Measurements from ENCODE around the gene NOTCH4.
A peak's percentile ranks its signal among the peaks of the same experiment; 100 is the strongest.

Gene NOTCH4

GRCh38 chr6:32156891-32157290 is 67.0 kb downstream of the NOTCH4 start:
- Histone ChIP-seq H3K36me3 (no peaks in the 10 kb centered on the region), H3K4me3 (ENCODE audit: low read depth in 1 of 2, low read length in 1 of 2) (no peak overlapping the region), H3K27ac (no peak overlapping the region), H3K27me3 (peaks cover 35% of the 10 kb centered on the region), H3K9me3 (no peaks in the 10 kb centered on the region), H3K4me1 (ENCODE audit: control insufficient read depth in 1 of 2, insufficient read depth in 1 of 2, low read depth in 1 of 2, low read length in 1 of 2) (peaks cover 15 to 17% of the 10 kb centered on the region in 2 experiments)
- no peak for TF ChIP-seq CTCF (IDR thresholded peaks at IDR 0.05)

- peaks cover 15 to 17% of the 10 kb centered on the region in 2 experiments for H3K4me1 ChIP-seq (ENCODE audit: control insufficient read depth in 1 of 2, insufficient read depth in 1 of 2, low read depth in 1 of 2, low read length in 1 of 2)
- H3K36me3 ChIP-seq: no peaks in the 10 kb centered on the region
- H3K4me3 ChIP-seq (ENCODE audit: low read depth in 1 of 2, low read length in 1 of 2): peak overlapping the region; percentile 55 to 58
- H3K9me3 ChIP-seq: no peaks in the 10 kb centered on the region
- TF ChIP-seq CTCF (IDR thresholded peaks at IDR 0.05): peak; percentile 55
- peaks cover 57% of the 10 kb centered on the region for H3K27me3 ChIP-seq
- H3K27ac ChIP-seq: no peak overlapping the region
These were observed 69.2 kb downstream of the NOTCH4 start for GRCh38 chr6:32154514-32155161.

- TF ChIP-seq CTCF (IDR thresholded peaks at IDR 0.05): no peak
- Histone ChIP-seq H3K4me3 (ENCODE audit: low read depth in 1 of 2, low read length in 1 of 2) (peak within 1 kb of the TSS; percentile 55 to 58), H3K36me3 (no peaks in the 10 kb centered on the region), H3K27ac (no peak within 1 kb of the TSS), H3K4me1 (ENCODE audit: control insufficient read depth in 1 of 2, insufficient read depth in 1 of 2, low read depth in 1 of 2, low read length in 1 of 2) (peaks cover 19 to 22% of the 10 kb centered on the region in 2 experiments), H3K27me3 (peaks cover 65% of the 10 kb centered on the region), H3K9me3 (no peaks in the 10 kb centered on the region)
These were observed 70.0 kb downstream of the NOTCH4 start, which contains the start of gene PPT2 for GRCh38 chr6:32153564-32154513. TSS of gene PPT2 (plus strand) at chr6:32154141. CDS start at chr6:32154595, 454 bp downstream.

- H3K4me1 ChIP-seq (ENCODE audit: control insufficient read depth in 1 of 2, insufficient read depth in 1 of 2, low read depth in 1 of 2, low read length in 1 of 2): peaks cover 25 to 27% of the 10 kb centered on the region in 2 experiments
- H3K36me3 ChIP-seq: no peaks in the 10 kb centered on the region
- H3K27ac ChIP-seq: no peak overlapping the region
- peaks cover 74% of the 10 kb centered on the region for H3K27me3 ChIP-seq
- TF ChIP-seq CTCF (IDR thresholded peaks at IDR 0.05): no peak
- no peaks in the 10 kb centered on the region for H3K9me3 ChIP-seq
- no peak overlapping the region for H3K4me3 ChIP-seq (ENCODE audit: low read depth in 1 of 2, low read length in 1 of 2)
These were observed 70.9 kb downstream of the NOTCH4 start for GRCh38 chr6:32152769-32153563.
